ENCODE data around the gene NELL1.

DNA sequence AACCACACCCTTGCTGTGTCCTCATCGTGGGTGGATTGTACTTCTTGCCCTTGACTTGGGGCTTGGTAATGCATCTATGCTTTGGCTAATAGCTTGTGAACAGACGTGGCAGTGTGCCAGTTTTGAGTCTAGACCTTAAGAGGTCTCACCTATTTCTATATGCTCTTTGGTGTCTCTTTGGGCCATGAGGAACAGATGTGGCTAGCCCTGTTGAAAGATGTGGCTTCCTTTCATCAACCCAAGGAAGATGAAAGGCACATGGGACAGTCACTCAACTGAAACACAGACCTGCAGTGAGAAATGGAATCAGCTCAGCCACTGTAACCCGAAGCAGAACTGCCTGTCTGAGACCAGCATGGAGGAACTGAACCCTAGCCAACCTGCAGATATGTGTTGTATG is 7.9 kb upstream of the NELL1 start:
- TF ChIP-seq, protein P1, sequence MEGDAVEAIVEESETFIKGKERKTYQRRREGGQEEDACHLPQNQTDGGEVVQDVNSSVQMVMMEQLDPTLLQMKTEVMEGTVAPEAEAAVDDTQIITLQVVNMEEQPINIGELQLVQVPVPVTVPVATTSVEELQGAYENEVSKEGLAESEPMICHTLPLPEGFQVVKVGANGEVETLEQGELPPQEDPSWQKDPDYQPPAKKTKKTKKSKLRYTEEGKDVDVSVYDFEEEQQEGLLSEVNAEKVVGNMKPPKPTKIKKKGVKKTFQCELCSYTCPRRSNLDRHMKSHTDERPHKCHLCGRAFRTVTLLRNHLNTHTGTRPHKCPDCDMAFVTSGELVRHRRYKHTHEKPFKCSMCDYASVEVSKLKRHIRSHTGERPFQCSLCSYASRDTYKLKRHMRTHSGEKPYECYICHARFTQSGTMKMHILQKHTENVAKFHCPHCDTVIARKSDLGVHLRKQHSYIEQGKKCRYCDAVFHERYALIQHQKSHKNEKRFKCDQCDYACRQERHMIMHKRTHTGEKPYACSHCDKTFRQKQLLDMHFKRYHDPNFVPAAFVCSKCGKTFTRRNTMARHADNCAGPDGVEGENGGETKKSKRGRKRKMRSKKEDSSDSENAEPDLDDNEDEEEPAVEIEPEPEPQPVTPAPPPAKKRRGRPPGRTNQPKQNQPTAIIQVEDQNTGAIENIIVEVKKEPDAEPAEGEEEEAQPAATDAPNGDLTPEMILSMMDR (conservative IDR thresholded peaks at IDR 0.05; ENCODE audit: low read length): no peak
- TF ChIP-seq EZH2phosphoT487 (IDR thresholded peaks at IDR 0.05; ENCODE audit: borderline replicate concordance): no peak
